Measurements from ENCODE around the gene SLC7A6OS.

SLC7A6OS gene

GRCh38 chr16:68319185-68319908 is 8.6 kb upstream of the SLC7A6OS start:
- TF ChIP-seq CTCF (conservative IDR thresholded peaks at IDR 0.05; ENCODE audit: low read depth, low read length) = no peak
- no peak for DNase-seq (ENCODE audit: low read depth)
- no peak overlapping the region for H3K4me3 ChIP-seq (ENCODE audit: low read length)

GRCh38 chr16:68313116-68313515 is 2.4 kb upstream of the SLC7A6OS start:
- H3K4me3 ChIP-seq (ENCODE audit: low read length) = no peak overlapping the region
- DNase-seq (ENCODE audit: low read depth) = no peak
- TF ChIP-seq CTCF (conservative IDR thresholded peaks at IDR 0.05; ENCODE audit: low read depth, low read length) = no peak

- no peak for DNase-seq (ENCODE audit: low read depth)
- no peak for TF ChIP-seq CTCF (conservative IDR thresholded peaks at IDR 0.05; ENCODE audit: low read depth, low read length)
- peak overlapping the region; percentile 95 for H3K4me3 ChIP-seq (ENCODE audit: low read length)
Measured at GRCh38 chr16:68310437-68310773, 341 bp downstream of the SLC7A6OS start.

- no peak for DNase-seq (ENCODE audit: low read depth)
- no peak for TF ChIP-seq CTCF (conservative IDR thresholded peaks at IDR 0.05; ENCODE audit: low read depth, low read length)
- peak overlapping the region; percentile 95 for H3K4me3 ChIP-seq (ENCODE audit: low read length)
Measured at GRCh38 chr16:68309799-68310198, 947 bp downstream of the SLC7A6OS start.

GRCh38 chr16:68306633-68307032 is 4.1 kb downstream of the SLC7A6OS start:
- no peak for TF ChIP-seq CTCF (conservative IDR thresholded peaks at IDR 0.05; ENCODE audit: low read depth, low read length)
- no peak for DNase-seq (ENCODE audit: low read depth)
- H3K4me3 ChIP-seq (ENCODE audit: low read length) = no peak overlapping the region

- no peak overlapping the region for H3K4me3 ChIP-seq (ENCODE audit: low read length)
- peak; percentile 53 for DNase-seq (ENCODE audit: low read depth)
- TF ChIP-seq CTCF (conservative IDR thresholded peaks at IDR 0.05; ENCODE audit: low read depth, low read length) = peak; percentile 4
Measured at GRCh38 chr16:68300734-68301459, 9.8 kb downstream of the SLC7A6OS start.

Measured in retinal pigment epithelial cell (primary cell).